SK-N-SH (cell line): Measurements from ENCODE around the gene PPM1E.

Source experiments
- RAD21 ChIP-seq: IDR thresholded peaks from 2 replicates; pipeline ENCODE4 v1.6.1; 2012; ENCODE audit warnings: mild to moderate bottlenecking, low read length
- YY1 ChIP-seq: IDR thresholded peaks from 2 replicates; pipeline ENCODE4 v1.4.0; 2012; ENCODE audit warnings: low read depth, mild to moderate bottlenecking
- TF ChIP-seq, protein P1 (sequence below): fragments of 150-350 bp; IDR thresholded peaks from 2 replicates; pipeline ENCODE4 v1.6.1; 2017; ENCODE audit warnings: antibody characterized with exemption, low read length, low read depth, borderline replicate concordance
- TF ChIP-seq, protein P2 (sequence below): fragments of 200-600 bp; sonication (generic); IDR thresholded peaks from 2 replicates; pipeline ENCODE4 v1.6.1; 2017; ENCODE audit warnings: antibody characterized with exemption, mild to moderate bottlenecking, moderate library complexity
- TF ChIP-seq, protein P3 (sequence below): IDR thresholded peaks from 2 replicates; pipeline ENCODE4 v1.4.0; 2012; ENCODE audit warnings: low read depth, borderline replicate concordance

DNA sequence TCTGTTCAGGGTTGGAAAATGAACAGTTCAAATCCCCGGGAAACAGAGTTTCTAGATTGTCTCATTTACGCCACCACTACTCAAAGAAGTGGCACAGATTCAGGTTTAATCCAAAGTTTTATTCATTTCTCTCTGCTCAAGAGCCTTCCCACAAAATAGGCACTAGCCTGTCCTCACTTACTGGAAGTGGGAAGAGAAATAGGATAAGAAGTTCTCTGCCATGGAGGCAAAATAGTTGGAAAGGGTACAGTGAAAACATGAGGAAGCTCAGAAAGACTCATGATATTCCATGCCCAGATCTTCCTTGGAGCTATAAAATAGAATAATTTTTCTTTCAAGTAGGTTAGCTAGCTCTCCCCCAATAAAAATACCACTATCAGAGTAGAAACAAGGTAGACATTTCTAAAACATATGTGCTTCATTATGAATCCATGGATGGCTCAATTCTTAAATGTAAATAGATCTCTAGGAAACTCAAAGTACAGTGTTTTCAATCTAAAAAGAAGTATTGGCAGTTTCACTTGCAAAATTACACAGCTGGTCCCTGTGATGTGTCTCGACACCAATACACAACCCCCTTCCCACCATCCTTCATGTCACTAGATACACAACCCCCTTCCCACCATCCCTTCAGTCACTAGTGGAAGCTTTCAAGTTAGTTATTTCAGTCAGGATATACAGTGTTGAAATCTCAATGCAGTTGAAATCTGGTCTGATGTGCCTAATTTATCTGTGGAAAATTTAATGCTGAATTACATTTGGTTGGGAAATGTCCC lies 225.2 kb downstream of the PPM1E start:
- TF ChIP-seq, protein P1, sequence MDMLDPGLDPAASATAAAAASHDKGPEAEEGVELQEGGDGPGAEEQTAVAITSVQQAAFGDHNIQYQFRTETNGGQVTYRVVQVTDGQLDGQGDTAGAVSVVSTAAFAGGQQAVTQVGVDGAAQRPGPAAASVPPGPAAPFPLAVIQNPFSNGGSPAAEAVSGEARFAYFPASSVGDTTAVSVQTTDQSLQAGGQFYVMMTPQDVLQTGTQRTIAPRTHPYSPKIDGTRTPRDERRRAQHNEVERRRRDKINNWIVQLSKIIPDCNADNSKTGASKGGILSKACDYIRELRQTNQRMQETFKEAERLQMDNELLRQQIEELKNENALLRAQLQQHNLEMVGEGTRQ, result no peak
- TF ChIP-seq, protein P2, sequence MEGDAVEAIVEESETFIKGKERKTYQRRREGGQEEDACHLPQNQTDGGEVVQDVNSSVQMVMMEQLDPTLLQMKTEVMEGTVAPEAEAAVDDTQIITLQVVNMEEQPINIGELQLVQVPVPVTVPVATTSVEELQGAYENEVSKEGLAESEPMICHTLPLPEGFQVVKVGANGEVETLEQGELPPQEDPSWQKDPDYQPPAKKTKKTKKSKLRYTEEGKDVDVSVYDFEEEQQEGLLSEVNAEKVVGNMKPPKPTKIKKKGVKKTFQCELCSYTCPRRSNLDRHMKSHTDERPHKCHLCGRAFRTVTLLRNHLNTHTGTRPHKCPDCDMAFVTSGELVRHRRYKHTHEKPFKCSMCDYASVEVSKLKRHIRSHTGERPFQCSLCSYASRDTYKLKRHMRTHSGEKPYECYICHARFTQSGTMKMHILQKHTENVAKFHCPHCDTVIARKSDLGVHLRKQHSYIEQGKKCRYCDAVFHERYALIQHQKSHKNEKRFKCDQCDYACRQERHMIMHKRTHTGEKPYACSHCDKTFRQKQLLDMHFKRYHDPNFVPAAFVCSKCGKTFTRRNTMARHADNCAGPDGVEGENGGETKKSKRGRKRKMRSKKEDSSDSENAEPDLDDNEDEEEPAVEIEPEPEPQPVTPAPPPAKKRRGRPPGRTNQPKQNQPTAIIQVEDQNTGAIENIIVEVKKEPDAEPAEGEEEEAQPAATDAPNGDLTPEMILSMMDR, result no peak
- no peak for TF ChIP-seq RAD21
- TF ChIP-seq, protein P3, sequence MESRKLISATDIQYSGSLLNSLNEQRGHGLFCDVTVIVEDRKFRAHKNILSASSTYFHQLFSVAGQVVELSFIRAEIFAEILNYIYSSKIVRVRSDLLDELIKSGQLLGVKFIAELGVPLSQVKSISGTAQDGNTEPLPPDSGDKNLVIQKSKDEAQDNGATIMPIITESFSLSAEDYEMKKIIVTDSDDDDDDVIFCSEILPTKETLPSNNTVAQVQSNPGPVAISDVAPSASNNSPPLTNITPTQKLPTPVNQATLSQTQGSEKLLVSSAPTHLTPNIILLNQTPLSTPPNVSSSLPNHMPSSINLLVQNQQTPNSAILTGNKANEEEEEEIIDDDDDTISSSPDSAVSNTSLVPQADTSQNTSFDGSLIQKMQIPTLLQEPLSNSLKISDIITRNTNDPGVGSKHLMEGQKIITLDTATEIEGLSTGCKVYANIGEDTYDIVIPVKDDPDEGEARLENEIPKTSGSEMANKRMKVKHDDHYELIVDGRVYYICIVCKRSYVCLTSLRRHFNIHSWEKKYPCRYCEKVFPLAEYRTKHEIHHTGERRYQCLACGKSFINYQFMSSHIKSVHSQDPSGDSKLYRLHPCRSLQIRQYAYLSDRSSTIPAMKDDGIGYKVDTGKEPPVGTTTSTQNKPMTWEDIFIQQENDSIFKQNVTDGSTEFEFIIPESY, result no peak
- TF ChIP-seq YY1, result no peak
